ENCODE results near the gene PGP.

PGP gene

GRCh38 chr16:2235234-2235651 lies 20.6 kb upstream of the PGP start:
- H3K9me3 ChIP-seq (replicated peaks; ENCODE audit: insufficient read depth, low read length): no peaks in the 10 kb centered on the region
- H3K4me3 ChIP-seq (ENCODE audit: low read length): no peak overlapping the region
- H4K20me1 ChIP-seq (ENCODE audit: insufficient read depth, low read length): no peaks in the 10 kb centered on the region
- no peak overlapping the region for H3K4me2 ChIP-seq (ENCODE audit: low read depth, low read length)
- no peaks in the 10 kb centered on the region for H3K4me1 ChIP-seq (ENCODE audit: low read length)
- H3K27ac ChIP-seq (ENCODE audit: low read length): no peak overlapping the region
- H3K27me3 ChIP-seq (replicated peaks; ENCODE audit: insufficient read depth, low read length): no peaks in the 10 kb centered on the region; the same call in 1 of the 2 replicates
- H3K36me3 ChIP-seq (replicated peaks; ENCODE audit: insufficient read depth, low read length): no peaks in the 10 kb centered on the region
- no peak for TF ChIP-seq EZH2phosphoT487 (IDR thresholded peaks at IDR 0.05; ENCODE audit: low read length)
- TF ChIP-seq EZH2 (optimal IDR thresholded peaks at IDR 0.05; ENCODE audit: low read depth, low read length): no peak
- TF ChIP-seq CTCF (IDR thresholded peaks at IDR 0.05; ENCODE audit: low read length): no peak
- no peak for DNase-seq
- H3F3A ChIP-seq (ENCODE audit: insufficient read depth, low read length): no peaks in the 10 kb centered on the region
- H3K9me2 ChIP-seq (replicated peaks; ENCODE audit: insufficient read depth, low read length): no peaks in the 10 kb centered on the region
- no peaks in the 10 kb centered on the region for H3K79me2 ChIP-seq (ENCODE audit: low read length)
- H2AFZ ChIP-seq (ENCODE audit: low read length): no peak overlapping the region
- no peak overlapping the region for H3K9ac ChIP-seq (ENCODE audit: low read length)

- Histone ChIP-seq H4K20me1 (ENCODE audit: insufficient read depth, low read length) (no peaks in the 10 kb centered on the region), H3K4me1 (ENCODE audit: low read length) (no peaks in the 10 kb centered on the region), H3K79me2 (ENCODE audit: low read length) (no peaks in the 10 kb centered on the region), H3K4me3 (ENCODE audit: low read length) (no peak overlapping the region), H3K9me2 (replicated peaks; ENCODE audit: insufficient read depth, low read length) (no peaks in the 10 kb centered on the region), H3K4me2 (ENCODE audit: low read depth, low read length) (no peak overlapping the region), H2AFZ (ENCODE audit: low read length) (no peak overlapping the region), H3K27ac (ENCODE audit: low read length) (no peak overlapping the region), H3K36me3 (replicated peaks; ENCODE audit: insufficient read depth, low read length) (no peaks in the 10 kb centered on the region), H3K9ac (ENCODE audit: low read length) (no peak overlapping the region), H3K27me3 (replicated peaks; ENCODE audit: insufficient read depth, low read length) (no peaks in the 10 kb centered on the region; the same call in 1 of the 2 replicates), H3F3A (ENCODE audit: insufficient read depth, low read length) (no peaks in the 10 kb centered on the region), H3K9me3 (replicated peaks; ENCODE audit: insufficient read depth, low read length) (no peaks in the 10 kb centered on the region)
- no peak for TF ChIP-seq EZH2phosphoT487 (IDR thresholded peaks at IDR 0.05; ENCODE audit: low read length)
- TF ChIP-seq EZH2 (optimal IDR thresholded peaks at IDR 0.05; ENCODE audit: low read depth, low read length): no peak
- no peak for TF ChIP-seq CTCF (IDR thresholded peaks at IDR 0.05; ENCODE audit: low read length)
- no peak for DNase-seq
These were observed 20.2 kb upstream of the PGP start for GRCh38 chr16:2234813-2235170.

GRCh38 chr16:2233872-2234812 lies 19.5 kb upstream of the PGP start:
- Histone ChIP-seq H3K9me3 (replicated peaks; ENCODE audit: insufficient read depth, low read length) (no peaks in the 10 kb centered on the region), H3K27ac (ENCODE audit: low read length) (no peak overlapping the region), H3K4me3 (ENCODE audit: low read length) (no peak overlapping the region), H3K9me2 (replicated peaks; ENCODE audit: insufficient read depth, low read length) (no peaks in the 10 kb centered on the region), H3K9ac (ENCODE audit: low read length) (no peak overlapping the region), H4K20me1 (ENCODE audit: insufficient read depth, low read length) (no peaks in the 10 kb centered on the region), H3F3A (ENCODE audit: insufficient read depth, low read length) (no peaks in the 10 kb centered on the region), H3K79me2 (ENCODE audit: low read length) (peaks cover 3% of the 10 kb centered on the region; the same call in 1 of the 2 replicates), H2AFZ (ENCODE audit: low read length) (no peak overlapping the region), H3K4me1 (ENCODE audit: low read length) (no peaks in the 10 kb centered on the region), H3K36me3 (replicated peaks; ENCODE audit: insufficient read depth, low read length) (no peaks in the 10 kb centered on the region), H3K27me3 (replicated peaks; ENCODE audit: insufficient read depth, low read length) (no peaks in the 10 kb centered on the region; the same call in 1 of the 2 replicates), H3K4me2 (ENCODE audit: low read depth, low read length) (no peak overlapping the region)
- TF ChIP-seq EZH2phosphoT487 (IDR thresholded peaks at IDR 0.05; ENCODE audit: low read length) (no peak), EZH2 (optimal IDR thresholded peaks at IDR 0.05; ENCODE audit: low read depth, low read length) (no peak), CTCF (IDR thresholded peaks at IDR 0.05; ENCODE audit: low read length) (no peak)
- DNase-seq: no peak

All from MM.1S (cell line).